ENCODE data around the gene TMEM161B.
"Not testable (repeated sequence)": the region's sequence is repeated elsewhere in the genome, so short reads cannot be mapped to it uniquely, and the experiment has no call there.

TMEM161B gene

DNA sequence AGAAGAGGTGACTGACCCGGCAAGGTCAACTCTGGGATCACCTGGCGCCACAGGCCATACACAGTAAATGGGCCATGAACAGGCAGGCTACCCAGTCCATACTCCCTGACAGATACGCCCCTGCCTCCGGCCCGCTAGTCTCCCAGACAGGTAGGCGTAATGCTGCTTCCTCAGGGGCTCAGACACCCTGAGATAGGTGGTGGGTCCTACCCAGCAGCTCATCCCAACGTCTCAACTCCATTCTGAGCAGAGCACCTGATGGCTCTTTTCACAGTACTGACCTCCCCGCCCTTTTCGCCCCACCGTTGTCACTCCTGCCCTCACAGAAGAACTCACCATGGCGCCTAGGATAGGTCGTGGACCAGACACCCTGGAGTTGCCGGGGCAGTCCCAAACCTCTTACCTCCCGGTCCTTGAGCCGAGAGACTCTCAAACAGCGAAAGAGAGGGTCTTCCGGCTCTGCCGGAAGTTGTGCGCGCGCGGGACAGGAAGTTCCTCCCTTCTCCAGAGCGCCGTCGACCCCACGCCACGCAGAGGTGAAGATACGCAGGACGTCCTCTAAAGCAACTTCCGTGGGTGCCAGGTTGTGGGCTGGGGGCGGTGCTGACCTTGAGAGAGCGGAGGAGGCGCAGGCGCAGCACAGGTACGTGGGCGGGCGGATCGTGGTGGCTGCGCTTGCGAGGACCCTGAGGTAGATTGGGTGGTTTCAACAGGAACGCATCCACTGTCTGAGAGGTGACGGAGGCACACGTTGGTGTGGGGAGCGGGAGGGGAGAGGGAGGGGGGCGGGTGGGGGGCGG lies at the start of gene TMEM161B:
TSS of gene TMEM161B (minus strand) at position 461 of the 800 bp plus-strand sequence. CDS start at position 339, 122 bp downstream.
- peak; percentile 96 for DNase-seq

- DNase-seq: no peak
Measured at GRCh38 chr5:88304356-88304755, 35.7 kb upstream of the TMEM161B start.

GRCh38 chr5:88298425-88298824 lies 29.8 kb upstream of the TMEM161B start:
- DNase-seq: no peak

DNA sequence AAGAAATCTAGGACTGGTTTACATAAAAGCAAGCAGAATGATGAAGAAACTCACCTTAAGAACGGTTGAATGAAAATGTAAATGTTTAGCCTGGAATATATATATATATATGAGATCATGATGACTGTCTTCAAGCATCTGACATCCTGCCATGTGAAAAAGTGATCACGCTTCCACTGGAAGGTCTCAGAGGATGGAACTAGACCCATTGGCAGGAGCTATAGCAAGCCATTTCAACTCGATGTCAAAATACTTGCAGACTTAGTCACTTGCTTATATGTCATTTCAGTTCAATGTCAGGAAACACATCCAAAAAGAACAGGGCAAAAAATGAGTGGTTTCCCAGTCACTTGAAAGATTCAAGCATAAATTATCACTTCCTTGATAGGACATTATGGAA lies 22.2 kb upstream of the TMEM161B start:
- DNase-seq: no peak

GRCh38 chr5:88288528-88289197 lies 20.0 kb upstream of the TMEM161B start:
- DNase-seq: no peak

GRCh38 chr5:88287846-88288527 lies 19.3 kb upstream of the TMEM161B start:
- DNase-seq: no peak

GRCh38 chr5:88287302-88287701 lies 18.7 kb upstream of the TMEM161B start:
- no peak for DNase-seq

- DNase-seq: no peak
Measured at GRCh38 chr5:88283690-88284089, 15.0 kb upstream of the TMEM161B start.

- no peak for DNase-seq
Measured at GRCh38 chr5:88281322-88281721, 12.7 kb upstream of the TMEM161B start.

DNA sequence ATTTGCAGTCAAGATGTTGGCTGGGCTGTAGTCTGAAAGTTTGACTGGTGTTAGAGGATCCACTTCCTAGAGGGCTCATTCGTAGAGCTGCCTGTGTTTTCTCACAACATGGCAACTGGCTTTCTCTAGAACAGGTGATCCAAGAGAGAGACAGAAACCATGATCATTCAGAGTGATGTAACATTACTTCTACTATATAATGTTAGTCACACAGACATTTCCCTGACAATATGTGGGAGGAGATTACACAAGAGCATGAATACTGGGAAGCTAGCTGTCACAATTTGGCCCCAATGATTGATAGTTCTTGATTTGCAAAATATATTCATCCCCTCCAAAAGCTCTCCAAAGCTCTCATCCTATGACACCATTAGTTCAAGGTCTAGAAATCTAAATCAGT lies 10.9 kb upstream of the TMEM161B start:
- no peak for DNase-seq

DNA sequence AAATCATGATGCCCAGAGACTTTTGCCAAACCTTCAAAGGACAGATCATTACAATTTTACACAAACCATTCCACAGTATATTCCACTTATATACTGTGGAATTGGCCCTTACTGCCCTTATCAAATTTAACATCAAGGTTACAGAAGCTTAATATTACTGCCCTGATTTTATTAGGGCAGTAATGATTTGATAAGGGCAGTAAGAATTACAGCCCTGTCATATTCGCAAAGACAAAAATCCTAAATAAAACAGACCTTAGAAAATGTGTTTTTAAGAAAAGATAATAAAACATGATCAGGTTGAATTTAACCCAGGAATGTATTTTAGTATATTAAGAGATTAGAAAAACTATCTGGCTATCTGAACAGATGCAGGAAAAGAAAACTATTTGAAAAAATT lies 7.7 kb upstream of the TMEM161B start:
- DNase-seq: no peak

DNA sequence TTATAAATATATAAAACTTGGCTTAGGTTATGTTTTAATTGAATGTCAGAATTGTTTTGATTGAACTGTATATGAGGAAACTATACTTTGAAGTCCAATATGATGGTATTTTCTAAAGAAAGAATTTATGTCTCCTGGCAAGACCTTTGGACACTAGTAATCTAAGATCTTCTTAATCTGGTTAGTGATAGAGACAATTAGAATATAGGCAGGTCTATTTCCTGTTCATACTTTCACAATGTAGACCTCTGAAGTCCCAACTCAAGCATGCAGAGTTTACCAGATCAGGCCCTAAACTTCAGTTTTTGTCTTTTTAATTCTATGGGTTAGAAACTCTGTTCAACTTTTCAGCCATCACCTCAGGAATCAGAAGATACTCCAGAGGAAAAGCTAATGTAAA lies 6.9 kb upstream of the TMEM161B start:
- no peak for DNase-seq

- DNase-seq: peak; percentile 18
Measured at GRCh38 chr5:88269222-88269771, 652 bp upstream of the TMEM161B start.

GRCh38 chr5:88264565-88264964 lies 4.1 kb downstream of the TMEM161B start:
- not testable (repeated sequence) for DNase-seq

GRCh38 chr5:88263349-88263748 lies 5.3 kb downstream of the TMEM161B start:
- DNase-seq: no peak

DNA sequence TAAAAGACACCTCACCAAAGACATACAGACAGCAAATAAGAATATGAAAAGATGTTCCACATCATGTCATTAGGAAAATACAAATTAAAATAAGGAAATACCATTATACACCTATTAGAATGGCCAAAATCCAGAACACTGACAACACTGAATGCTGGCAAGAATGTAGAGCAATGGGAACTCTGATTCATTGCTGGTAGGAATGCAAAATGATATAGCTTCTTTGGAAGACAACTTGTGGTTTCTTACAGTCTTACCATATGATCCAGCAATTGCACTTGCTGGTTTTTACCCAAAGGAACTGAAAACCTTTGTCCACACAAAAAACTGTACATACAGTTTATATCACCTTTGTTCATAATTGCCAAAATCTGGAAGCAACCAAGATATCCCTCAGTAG lies 6.5 kb downstream of the TMEM161B start:
- no peak for DNase-seq

GRCh38 chr5:88258636-88259035 lies 10.0 kb downstream of the TMEM161B start:
- no peak for DNase-seq

GRCh38 chr5:88256872-88257271 lies 11.8 kb downstream of the TMEM161B start:
- no peak for DNase-seq

DNA sequence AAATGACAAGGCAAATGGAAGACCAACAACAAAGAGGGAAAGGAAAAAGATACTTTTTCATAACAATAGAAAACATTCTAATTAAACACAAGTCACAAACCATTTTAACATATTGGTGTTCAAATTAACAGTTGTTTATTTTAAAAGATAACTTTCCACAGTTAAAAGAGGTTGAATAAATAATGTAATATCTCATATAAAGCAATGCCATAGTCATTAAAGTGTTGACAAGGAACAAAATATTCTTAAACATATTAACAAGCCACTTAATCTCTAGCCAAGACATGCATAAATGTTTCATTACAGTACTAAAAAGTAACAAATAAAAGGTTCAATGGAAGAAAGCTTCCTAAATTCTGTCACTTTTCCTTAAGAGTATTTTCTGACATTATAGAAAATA lies 12.6 kb downstream of the TMEM161B start:
- no peak for DNase-seq

GRCh38 chr5:88254320-88254719 lies 14.3 kb downstream of the TMEM161B start:
- DNase-seq: no peak

- no peak for DNase-seq
Measured at GRCh38 chr5:88251048-88251711, 17.5 kb downstream of the TMEM161B start.

DNA sequence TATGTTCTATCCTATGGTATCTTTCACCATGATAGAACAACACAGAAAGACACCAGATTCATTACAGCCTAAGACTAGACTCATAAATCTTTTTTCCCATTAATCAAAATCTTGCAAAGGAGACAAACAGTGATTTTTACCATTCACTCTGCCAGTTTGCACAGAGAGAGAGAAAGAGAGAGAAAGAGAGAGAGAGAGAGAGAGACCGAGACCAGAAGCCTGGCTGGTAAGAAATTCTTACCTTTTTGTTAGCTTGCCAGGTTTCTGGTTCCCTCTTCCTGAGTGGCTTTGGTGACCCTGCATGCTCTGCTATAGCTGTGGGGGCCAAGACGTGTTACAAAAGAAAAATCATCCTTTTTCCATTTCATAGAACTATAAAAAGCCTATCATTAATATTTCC lies 18.6 kb downstream of the TMEM161B start:
- no peak for DNase-seq

Measured in NCI-H2029 (cell line).